GM03348 (cell line): Measurements from ENCODE around the gene HIPK1.
"Not testable (repeated sequence)": the region's sequence is repeated elsewhere in the genome, so short reads cannot be mapped to it uniquely, and the experiment has no call there.

Experiments
- DNase-seq: peaks from one replicate; pipeline ENCODE4 v3.0.0; 2012; ENCODE audit warnings: low spot score

The HIPK1 gene

DNA sequence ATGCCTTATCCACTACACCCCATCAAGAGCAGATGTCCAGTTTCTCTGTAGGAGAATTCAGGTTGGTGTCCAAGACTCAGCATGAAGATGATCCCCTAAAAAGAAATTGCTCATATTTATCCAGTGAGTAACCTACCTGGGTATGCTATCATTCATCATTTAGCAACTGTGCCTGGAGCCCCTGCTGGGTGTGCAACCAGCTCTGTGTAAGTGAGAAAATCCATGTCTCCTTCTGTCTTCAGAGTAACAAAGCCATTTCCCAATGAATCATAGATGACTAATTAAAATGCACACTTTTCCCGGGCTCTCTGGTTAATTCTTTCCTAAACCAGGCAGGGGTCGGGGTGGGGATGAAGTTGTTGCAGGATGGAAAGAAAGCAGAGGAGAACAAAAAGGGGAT lies 86.0 kb downstream of the HIPK1 start:
- peak; percentile 18 for DNase-seq

DNA sequence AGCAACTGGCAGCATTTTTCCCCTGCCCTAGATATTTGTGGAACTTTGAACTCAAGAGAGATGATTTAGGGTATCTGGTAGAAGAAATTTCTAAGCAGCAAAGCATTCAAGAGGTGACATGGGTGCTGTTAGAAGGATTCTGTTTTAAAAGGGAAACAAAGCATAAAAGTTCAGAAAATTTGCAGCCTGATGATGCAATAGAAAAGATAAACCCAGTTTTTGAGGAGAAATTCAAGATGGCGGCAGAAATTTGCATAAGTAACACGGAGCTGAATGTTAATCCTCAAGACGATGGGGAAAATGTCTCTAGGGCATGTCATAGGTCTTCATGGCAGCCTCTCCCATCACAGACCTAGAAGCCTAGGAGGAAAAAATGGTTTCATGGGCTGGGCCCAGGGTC lies 90.6 kb downstream of the HIPK1 start:
- not testable (repeated sequence) for DNase-seq

DNA sequence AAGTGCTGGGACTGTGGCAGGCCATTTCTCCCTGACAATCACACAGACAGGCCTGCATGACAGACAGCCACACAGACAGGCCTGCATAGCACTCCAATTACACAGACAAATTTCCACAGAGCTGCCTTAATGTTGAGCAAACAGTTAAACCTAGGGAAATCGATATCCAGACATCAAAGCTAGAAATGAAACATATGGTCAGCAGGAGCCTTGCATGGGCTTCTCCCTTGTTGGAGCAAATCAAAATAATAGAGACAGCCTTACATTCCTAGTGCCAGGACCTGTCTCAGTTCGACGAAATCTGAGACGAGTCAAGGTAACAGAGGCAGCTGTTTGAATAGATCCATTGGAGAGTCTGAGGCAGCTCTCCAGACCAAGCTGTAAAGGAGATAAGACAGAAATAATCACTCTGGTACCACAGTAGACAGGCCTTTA lies 92.6 kb downstream of the HIPK1 start:
- DNase-seq = no peak

DNA sequence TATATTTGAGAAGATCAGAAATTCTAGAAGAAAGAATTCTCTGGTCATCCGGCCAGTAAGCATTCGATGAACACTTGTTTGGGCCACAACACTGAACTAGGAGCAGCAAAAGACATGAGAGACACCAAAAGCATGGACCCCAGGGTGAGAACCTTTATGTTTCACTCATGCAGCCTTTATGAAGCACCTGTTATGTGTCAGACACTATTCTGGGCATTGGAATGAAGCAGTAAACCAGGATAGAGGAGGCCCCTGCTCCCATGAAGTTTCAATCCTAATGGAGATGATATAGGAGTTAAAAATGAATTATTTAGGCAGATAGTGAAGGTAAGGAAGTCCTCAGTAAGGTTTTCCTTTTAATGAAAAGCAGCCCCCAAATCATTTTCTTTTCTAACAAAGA lies 93.8 kb downstream of the HIPK1 start:
- DNase-seq = no peak

GRCh38 chr1:114023377-114023776 lies 94.3 kb downstream of the HIPK1 start:
- no peak for DNase-seq

GRCh38 chr1:114024049-114024448 lies 94.9 kb downstream of the HIPK1 start:
- no peak for DNase-seq

- peak; percentile 60 for DNase-seq
Measured at GRCh38 chr1:114025609-114026401, 96.7 kb downstream of the HIPK1 start.

DNA sequence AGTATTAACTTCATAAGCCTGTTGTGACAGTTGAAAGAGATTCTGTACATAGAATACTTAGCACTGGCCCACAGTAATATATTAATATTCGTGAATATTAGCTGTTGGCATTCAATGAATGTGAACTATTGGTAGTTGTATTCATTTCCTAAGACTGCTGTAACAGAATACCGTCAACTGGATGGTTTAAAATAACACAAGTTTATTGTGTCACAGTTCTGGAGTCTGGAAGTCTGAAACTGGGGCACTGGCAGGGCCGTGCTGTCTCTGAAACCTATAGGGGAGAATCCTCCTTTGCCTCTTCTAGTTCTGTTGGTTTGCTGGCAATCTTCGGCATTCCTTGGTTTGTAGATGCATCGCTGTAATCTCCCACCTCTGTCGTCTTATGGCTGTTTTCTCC lies 97.7 kb downstream of the HIPK1 start:
- no peak for DNase-seq
